Caco-2 (cell line): ENCODE measurements around the gene SLC15A1. TPM values are rescaled to one million over a fixed set of nuclear protein-coding genes. Genes with fewer than 3 reads are reported as not detected.

Experiments used
- BruUV-seq: library from RNA; stranded (reverse); fragments of 400-500 nt; replicated peaks from 2 replicates; lab custom pipeline; 2021; lab: Mats Ljungman, UMichigan
- CTCF ChIA-PET: fragments of 300-600 bp; sonication (Branson Sonifier 250); formaldehyde crosslinking; loops from one replicate; lab custom pipeline; 2022; ENCODE audit warnings: antibody characterized with exemption; lab: Charles Lee
- POLR2A ChIA-PET: fragments of 300-600 bp; sonication (Branson Sonifier 250); formaldehyde crosslinking; loops from one replicate; lab custom pipeline; 2022; ENCODE audit warnings: antibody characterized with exemption; lab: Charles Lee
- DNase-seq, 2 experiments: peaks; one replicate each; pipeline versions ENCODE4 v3.0.0 to v3.0.0-alpha.2; 2020 to 2022
- H3K27me3 ChIP-seq: replicated peaks from 2 replicates; pipeline ENCODE4 v1.6.0; 2011; ENCODE audit warnings: low read length; ENCODE audit not compliant: control insufficient read depth, insufficient read depth
- H3K36me3 ChIP-seq: 2 replicates; pipeline ENCODE4 v1.5.1; 2011; ENCODE audit warnings: low read length; ENCODE audit not compliant: control insufficient read depth, insufficient read depth
- H3K4me1 ChIP-seq: fragments of 250-450 bp; sonication (Bioruptor Pico); 2 replicates; pipeline ENCODE4 v1.5.1; 2020; ENCODE audit warnings: mild to moderate bottlenecking
- H3K4me3 ChIP-seq: 2 replicates; pipeline ENCODE4 v1.5.1; 2011; ENCODE audit warnings: low read depth, mild to moderate bottlenecking, control low read depth, low read length
- H3K9me3 ChIP-seq: fragments of 250-450 bp; sonication (Bioruptor Pico); 2 replicates; pipeline ENCODE4 v1.5.1; 2020; ENCODE audit warnings: mild to moderate bottlenecking, moderate library complexity
- H3K27ac Mint-ChIP-seq: one replicate; pipeline ENCODE4 v1.8.0; 2022; ENCODE audit warnings: mixed read lengths; ENCODE audit not compliant: unreplicated experiment
- H3K27me3 Mint-ChIP-seq: one replicate; pipeline ENCODE4 v1.8.0; 2022; ENCODE audit warnings: mixed read lengths; ENCODE audit not compliant: insufficient read depth, unreplicated experiment
- H3K36me3 Mint-ChIP-seq: one replicate; pipeline ENCODE4 v1.8.0; 2022; ENCODE audit warnings: mild to moderate bottlenecking, mixed read lengths; ENCODE audit not compliant: insufficient read depth, unreplicated experiment
- H3K4me1 Mint-ChIP-seq: one replicate; pipeline ENCODE4 v1.8.0; 2022; ENCODE audit warnings: low read depth, mixed read lengths; ENCODE audit not compliant: unreplicated experiment
- H3K4me3 Mint-ChIP-seq: one replicate; pipeline ENCODE4 v1.8.0; 2022; ENCODE audit warnings: mild to moderate bottlenecking, moderate library complexity, mixed read lengths; ENCODE audit not compliant: unreplicated experiment
- H3K9me3 Mint-ChIP-seq: one replicate; pipeline ENCODE4 v1.8.0; 2022; ENCODE audit warnings: mixed read lengths; ENCODE audit not compliant: unreplicated experiment
- intact Hi-C: fragments of 100-400 bp; cut with micrococcal nuclease; formaldehyde crosslinking; loops from one replicate; pipeline ENCODE4 v1.10.0; 2022; ENCODE audit not compliant: unreplicated experiment
- total RNA-seq: library from RNA; stranded (reverse); gene quantifications from 2 replicates; pipeline ENCODE4 v1.2.3, GENCODE V29; 2022
- TF ChIP-seq, protein P1 (sequence below), 2 experiments: fragments of 200-600 bp in 1 of 2; IDR thresholded peaks; 1 replicate in 1 of 2; 2 replicates in 1 of 2; pipeline versions ENCODE4 v1.5.1 to v1.8.0; 2011 to 2022; ENCODE audit warnings: antibody characterized with exemption in 1 of 2, control low read depth in 1 of 2, inconsistent platforms in 1 of 2, low read depth in 1 of 2, low read length in 1 of 2, mild to moderate bottlenecking in 1 of 2, moderate library complexity in 1 of 2; ENCODE audit not compliant: insufficient read depth in 1 of 2, severe bottlenecking in 1 of 2, unreplicated experiment in 1 of 2

SLC15A1 gene
- total RNA-seq, 1 experiment from 2014 or later, result 12.3 TPM

DNA sequence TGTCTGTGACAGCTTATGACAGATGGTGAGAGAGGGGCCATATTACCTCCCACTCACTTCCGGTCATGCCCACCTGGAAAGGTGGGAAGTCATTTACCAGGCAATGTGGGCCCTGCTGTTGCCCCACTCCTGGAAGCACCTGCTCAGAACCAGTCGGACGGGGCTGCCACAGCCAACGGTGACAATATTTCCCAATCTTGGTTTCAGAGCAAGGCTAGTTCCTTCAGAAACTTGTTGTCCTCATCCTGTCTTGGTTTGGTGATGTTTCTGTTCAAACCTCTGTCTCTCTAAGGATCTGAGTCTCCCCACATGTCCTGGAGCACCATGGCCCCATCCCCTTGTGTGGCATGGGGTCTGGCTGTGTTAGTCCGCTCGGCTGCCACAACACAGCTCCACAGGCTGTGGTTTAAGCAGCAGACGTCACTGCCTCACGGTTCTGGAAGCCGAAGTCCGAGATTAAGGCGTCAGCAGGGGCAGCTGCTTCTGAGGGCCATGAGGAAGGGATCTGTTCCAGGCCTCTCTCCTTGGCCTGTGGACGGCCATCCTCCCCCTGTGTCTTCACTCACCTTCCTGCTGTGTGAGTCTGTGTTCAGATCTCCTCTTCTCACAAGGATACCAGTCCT, 31.5 kb upstream of the SLC15A1 start:
- H3K27me3 ChIP-seq, result no peaks in the 10 kb centered on the region
- TF ChIP-seq, protein P1, sequence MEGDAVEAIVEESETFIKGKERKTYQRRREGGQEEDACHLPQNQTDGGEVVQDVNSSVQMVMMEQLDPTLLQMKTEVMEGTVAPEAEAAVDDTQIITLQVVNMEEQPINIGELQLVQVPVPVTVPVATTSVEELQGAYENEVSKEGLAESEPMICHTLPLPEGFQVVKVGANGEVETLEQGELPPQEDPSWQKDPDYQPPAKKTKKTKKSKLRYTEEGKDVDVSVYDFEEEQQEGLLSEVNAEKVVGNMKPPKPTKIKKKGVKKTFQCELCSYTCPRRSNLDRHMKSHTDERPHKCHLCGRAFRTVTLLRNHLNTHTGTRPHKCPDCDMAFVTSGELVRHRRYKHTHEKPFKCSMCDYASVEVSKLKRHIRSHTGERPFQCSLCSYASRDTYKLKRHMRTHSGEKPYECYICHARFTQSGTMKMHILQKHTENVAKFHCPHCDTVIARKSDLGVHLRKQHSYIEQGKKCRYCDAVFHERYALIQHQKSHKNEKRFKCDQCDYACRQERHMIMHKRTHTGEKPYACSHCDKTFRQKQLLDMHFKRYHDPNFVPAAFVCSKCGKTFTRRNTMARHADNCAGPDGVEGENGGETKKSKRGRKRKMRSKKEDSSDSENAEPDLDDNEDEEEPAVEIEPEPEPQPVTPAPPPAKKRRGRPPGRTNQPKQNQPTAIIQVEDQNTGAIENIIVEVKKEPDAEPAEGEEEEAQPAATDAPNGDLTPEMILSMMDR (IDR thresholded peaks at IDR 0.05; ENCODE audit: insufficient read depth in 1 of 2, low read depth in 1 of 2, low read length in 1 of 2, severe bottlenecking in 1 of 2, unreplicated experiment in 1 of 2), result no peak
- no peak overlapping the region for H3K4me3 ChIP-seq
- ChIA-PET CTCF (no interaction called here), POLR2A (no interaction called here)
- intact Hi-C loops, result no loop called here
- Mint-ChIP-seq H3K9me3 (no peaks in the 10 kb centered on the region), H3K36me3 (peaks cover 9% of the 10 kb centered on the region), H3K4me3 (no peak overlapping the region), H3K27ac (no peak overlapping the region), H3K4me1 (no peaks in the 10 kb centered on the region), H3K27me3 (no peaks in the 10 kb centered on the region)
- H3K4me1 ChIP-seq, result 0 out of 2 replicates have a peak, but pooled peaks cover 3% of the 10 kb centered on the region
- H3K36me3 ChIP-seq, result no peaks in the 10 kb centered on the region
- no peaks in the 10 kb centered on the region for H3K9me3 ChIP-seq
- BruUV-seq, result no TSS peak
- DNase-seq, result no peak

DNA sequence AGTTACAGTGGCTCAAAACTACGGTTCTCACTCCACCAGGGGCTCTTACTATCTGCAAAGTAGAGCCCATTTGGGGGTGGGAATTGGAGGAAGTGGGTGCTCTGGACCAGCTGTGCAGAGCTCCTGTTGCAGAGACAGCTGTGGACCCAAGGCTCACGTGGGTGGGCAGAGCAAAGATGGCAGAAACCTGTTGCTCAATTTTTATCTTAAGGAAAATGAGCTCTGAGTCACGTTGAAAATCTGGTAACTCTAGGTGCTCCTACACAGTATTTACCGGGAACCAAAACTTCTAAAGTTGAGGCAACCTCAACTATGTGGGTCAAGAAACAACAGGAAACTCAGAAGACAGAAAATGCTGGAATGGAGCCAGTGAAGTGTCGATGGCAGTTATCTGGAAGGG, 30.2 kb upstream of the SLC15A1 start:
- H3K4me1 Mint-ChIP-seq, result no peaks in the 10 kb centered on the region
- intact Hi-C loops, result no loop called here
- H3K27me3 ChIP-seq, result no peaks in the 10 kb centered on the region
- no peak overlapping the region for H3K4me3 Mint-ChIP-seq
- no peak overlapping the region for H3K27ac Mint-ChIP-seq
- H3K36me3 Mint-ChIP-seq, result no peaks in the 10 kb centered on the region
- H3K4me1 ChIP-seq, result 0 out of 2 replicates have a peak, but pooled peaks cover 3% of the 10 kb centered on the region
- no peaks in the 10 kb centered on the region for H3K9me3 ChIP-seq
- no peaks in the 10 kb centered on the region for H3K27me3 Mint-ChIP-seq
- BruUV-seq, result no TSS peak
- no peaks in the 10 kb centered on the region for H3K36me3 ChIP-seq
- no peaks in the 10 kb centered on the region for H3K9me3 Mint-ChIP-seq
- ChIA-PET POLR2A (no interaction called here), CTCF (no interaction called here)
- TF ChIP-seq, protein P1 (IDR thresholded peaks at IDR 0.05; ENCODE audit: insufficient read depth in 1 of 2, low read depth in 1 of 2, low read length in 1 of 2, severe bottlenecking in 1 of 2, unreplicated experiment in 1 of 2), result no peak
- no peak overlapping the region for H3K4me3 ChIP-seq
- no peak for DNase-seq

DNA sequence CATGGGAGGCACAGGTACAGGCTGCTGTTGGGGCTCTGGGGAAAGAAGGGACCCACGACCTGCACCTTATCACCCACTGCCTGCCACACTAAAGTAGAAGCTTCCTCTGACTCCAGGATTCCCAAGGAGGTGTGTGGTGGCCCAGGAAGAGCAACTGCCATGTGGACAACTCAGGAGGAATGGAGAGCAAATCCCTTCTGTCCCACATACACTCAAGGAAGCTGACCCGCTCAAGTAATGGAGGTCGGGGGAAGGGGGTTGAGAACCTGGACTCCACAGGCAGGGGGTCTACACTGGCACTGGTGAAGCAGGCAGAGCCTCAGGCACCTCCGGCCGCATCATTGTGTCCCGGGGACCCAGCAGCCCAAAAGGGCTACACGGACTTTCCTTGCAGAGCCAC, 29.4 kb upstream of the SLC15A1 start:
- intact Hi-C loops, result no loop called here
- Mint-ChIP-seq H3K36me3 (no peaks in the 10 kb centered on the region), H3K9me3 (no peaks in the 10 kb centered on the region), H3K4me1 (peaks cover 1% of the 10 kb centered on the region), H3K27me3 (no peaks in the 10 kb centered on the region), H3K27ac (no peak overlapping the region), H3K4me3 (no peak overlapping the region)
- ChIA-PET CTCF (no interaction called here), POLR2A (no interaction called here)
- DNase-seq, result no peak
- H3K27me3 ChIP-seq, result no peaks in the 10 kb centered on the region
- H3K36me3 ChIP-seq, result no peaks in the 10 kb centered on the region
- H3K4me1 ChIP-seq, result peaks cover 8% of the 10 kb centered on the region
- TF ChIP-seq, protein P1 (IDR thresholded peaks at IDR 0.05; ENCODE audit: insufficient read depth in 1 of 2, low read depth in 1 of 2, low read length in 1 of 2, severe bottlenecking in 1 of 2, unreplicated experiment in 1 of 2), result no peak
- H3K4me3 ChIP-seq, result no peak overlapping the region
- BruUV-seq, result no TSS peak
- no peaks in the 10 kb centered on the region for H3K9me3 ChIP-seq
